ELF-1 (cell line): ENCODE measurements around the gene SMIM10L1.

Experiments used
- DNase-seq: peaks from one replicate; pipeline ENCODE4 v3.0.0-alpha.2; 2016; ENCODE audit warnings: low read depth, low spot score

Gene SMIM10L1

GRCh38 chr12:11186837-11187236 is 15.8 kb downstream of the SMIM10L1 start, which contains the start of gene TAS2R42:
TAS2R42 (minus strand) TSS chr12:11186937; CDS start chr12:11186937, 0 bp downstream.
- DNase-seq, result no peak

GRCh38 chr12:11202811-11203210 is 31.8 kb downstream of the SMIM10L1 start:
- no peak for DNase-seq

GRCh38 chr12:11204173-11204572 is 33.2 kb downstream of the SMIM10L1 start:
- no peak for DNase-seq

GRCh38 chr12:11209113-11209512 is 38.1 kb downstream of the SMIM10L1 start:
- DNase-seq, result no peak
